HuH-7 (cell line): ENCODE measurements around the gene CSNK1A1L.

Experiments used
- DNase-seq: peaks from one replicate; pipeline ENCODE4 v3.0.0; 2011; ENCODE audit warnings: low spot score

Gene CSNK1A1L

GRCh38 chr13:37106642-37107041 lies 1.2 kb upstream of the CSNK1A1L start:
- no peak for DNase-seq

- DNase-seq = no peak
These were observed 2.6 kb downstream of the CSNK1A1L start for GRCh38 chr13:37102896-37103295.

GRCh38 chr13:37101201-37101600 lies 4.3 kb downstream of the CSNK1A1L start:
- DNase-seq = no peak

GRCh38 chr13:37100731-37101130 lies 4.7 kb downstream of the CSNK1A1L start:
- DNase-seq = no peak

- no peak for DNase-seq
These were observed 8.4 kb downstream of the CSNK1A1L start for GRCh38 chr13:37097076-37097475.

GRCh38 chr13:37094840-37095239 lies 10.6 kb downstream of the CSNK1A1L start:
- DNase-seq = no peak

GRCh38 chr13:37094099-37094498 lies 11.4 kb downstream of the CSNK1A1L start:
- no peak for DNase-seq

GRCh38 chr13:37091835-37092234 lies 13.6 kb downstream of the CSNK1A1L start:
- DNase-seq = no peak

GRCh38 chr13:37090912-37091311 lies 14.6 kb downstream of the CSNK1A1L start:
- no peak for DNase-seq

- DNase-seq = no peak
These were observed 16.0 kb downstream of the CSNK1A1L start for GRCh38 chr13:37089495-37089894.

- DNase-seq = no peak
These were observed 18.0 kb downstream of the CSNK1A1L start for GRCh38 chr13:37087486-37087885.

GRCh38 chr13:37085606-37086005 lies 19.9 kb downstream of the CSNK1A1L start:
- no peak for DNase-seq

GRCh38 chr13:37076818-37077217 lies 28.6 kb downstream of the CSNK1A1L start:
- no peak for DNase-seq

- no peak for DNase-seq
These were observed 30.3 kb downstream of the CSNK1A1L start for GRCh38 chr13:37075164-37075563.

GRCh38 chr13:37074703-37075102 lies 30.8 kb downstream of the CSNK1A1L start:
- DNase-seq = no peak

GRCh38 chr13:37072024-37072423 lies 33.4 kb downstream of the CSNK1A1L start:
- no peak for DNase-seq

GRCh38 chr13:37070956-37071355 lies 34.5 kb downstream of the CSNK1A1L start:
- no peak for DNase-seq

- no peak for DNase-seq
These were observed 35.2 kb downstream of the CSNK1A1L start for GRCh38 chr13:37070145-37070695.

- DNase-seq = no peak
These were observed 35.8 kb downstream of the CSNK1A1L start for GRCh38 chr13:37069597-37070103.

GRCh38 chr13:37068962-37069361 lies 36.5 kb downstream of the CSNK1A1L start:
- no peak for DNase-seq

GRCh38 chr13:37067874-37068273 lies 37.6 kb downstream of the CSNK1A1L start:
- no peak for DNase-seq

- no peak for DNase-seq
These were observed 39.5 kb downstream of the CSNK1A1L start for GRCh38 chr13:37065890-37066526.

GRCh38 chr13:37059848-37060192 lies 45.6 kb downstream of the CSNK1A1L start:
- no peak for DNase-seq
